GM13977 (cell line): Measurements from ENCODE around the gene TMEM123.

Experiments used
- DNase-seq: peaks from one replicate; pipeline ENCODE4 v3.0.0; 2012; ENCODE audit warnings: low spot score
- in situ Hi-C: fragments of 300-500 bp; cut with MboI; formaldehyde crosslinking; loops from one replicate; pipeline ENCODE4 v1.12.0; 2022; ENCODE audit warnings: low sequenced_read_pairs, low pct_unique_long_range_greater_than_20kb, mixed read lengths, inconsistent platforms; ENCODE audit not compliant: unreplicated experiment
- TF ChIP-seq, protein P1 (sequence below): IDR thresholded peaks from 2 replicates; pipeline ENCODE4 v1.5.1; 2012; ENCODE audit warnings: mild to moderate bottlenecking, control low read depth; ENCODE audit not compliant: insufficient read depth; ENCODE audit errors: extremely low read depth, missing control alignments

TMEM123 gene

DNA sequence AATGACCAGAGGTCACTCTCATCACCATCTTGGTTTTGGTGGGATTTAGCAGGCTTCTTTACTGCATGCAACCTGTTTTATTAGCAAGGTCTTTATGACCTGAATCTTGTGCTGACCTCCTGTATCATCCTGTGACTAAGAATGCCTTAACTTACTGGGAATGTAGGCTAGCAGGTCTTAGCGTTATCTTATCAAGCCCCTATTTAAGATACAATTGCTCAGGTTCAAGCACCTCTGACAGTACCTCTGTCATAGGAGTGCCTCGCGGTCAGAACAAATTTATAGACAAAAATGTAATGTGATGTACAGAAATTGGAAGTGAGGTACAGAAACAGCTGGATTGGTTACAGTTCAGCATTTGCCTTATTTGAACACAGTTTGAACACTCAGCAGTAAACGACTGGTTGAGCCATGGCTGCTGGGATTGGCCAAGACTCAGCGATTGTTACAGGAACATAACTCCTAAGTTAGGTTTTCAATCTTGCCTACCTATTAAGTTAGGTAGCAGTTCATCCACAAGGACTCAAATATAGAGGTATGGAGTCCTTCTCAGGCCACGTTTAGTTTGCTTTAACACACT lies 16.1 kb upstream of the TMEM123 start:
- TF ChIP-seq, protein P1, sequence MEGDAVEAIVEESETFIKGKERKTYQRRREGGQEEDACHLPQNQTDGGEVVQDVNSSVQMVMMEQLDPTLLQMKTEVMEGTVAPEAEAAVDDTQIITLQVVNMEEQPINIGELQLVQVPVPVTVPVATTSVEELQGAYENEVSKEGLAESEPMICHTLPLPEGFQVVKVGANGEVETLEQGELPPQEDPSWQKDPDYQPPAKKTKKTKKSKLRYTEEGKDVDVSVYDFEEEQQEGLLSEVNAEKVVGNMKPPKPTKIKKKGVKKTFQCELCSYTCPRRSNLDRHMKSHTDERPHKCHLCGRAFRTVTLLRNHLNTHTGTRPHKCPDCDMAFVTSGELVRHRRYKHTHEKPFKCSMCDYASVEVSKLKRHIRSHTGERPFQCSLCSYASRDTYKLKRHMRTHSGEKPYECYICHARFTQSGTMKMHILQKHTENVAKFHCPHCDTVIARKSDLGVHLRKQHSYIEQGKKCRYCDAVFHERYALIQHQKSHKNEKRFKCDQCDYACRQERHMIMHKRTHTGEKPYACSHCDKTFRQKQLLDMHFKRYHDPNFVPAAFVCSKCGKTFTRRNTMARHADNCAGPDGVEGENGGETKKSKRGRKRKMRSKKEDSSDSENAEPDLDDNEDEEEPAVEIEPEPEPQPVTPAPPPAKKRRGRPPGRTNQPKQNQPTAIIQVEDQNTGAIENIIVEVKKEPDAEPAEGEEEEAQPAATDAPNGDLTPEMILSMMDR, result no peak
- in situ Hi-C loops, result no loop called here
- DNase-seq, result no peak

DNA sequence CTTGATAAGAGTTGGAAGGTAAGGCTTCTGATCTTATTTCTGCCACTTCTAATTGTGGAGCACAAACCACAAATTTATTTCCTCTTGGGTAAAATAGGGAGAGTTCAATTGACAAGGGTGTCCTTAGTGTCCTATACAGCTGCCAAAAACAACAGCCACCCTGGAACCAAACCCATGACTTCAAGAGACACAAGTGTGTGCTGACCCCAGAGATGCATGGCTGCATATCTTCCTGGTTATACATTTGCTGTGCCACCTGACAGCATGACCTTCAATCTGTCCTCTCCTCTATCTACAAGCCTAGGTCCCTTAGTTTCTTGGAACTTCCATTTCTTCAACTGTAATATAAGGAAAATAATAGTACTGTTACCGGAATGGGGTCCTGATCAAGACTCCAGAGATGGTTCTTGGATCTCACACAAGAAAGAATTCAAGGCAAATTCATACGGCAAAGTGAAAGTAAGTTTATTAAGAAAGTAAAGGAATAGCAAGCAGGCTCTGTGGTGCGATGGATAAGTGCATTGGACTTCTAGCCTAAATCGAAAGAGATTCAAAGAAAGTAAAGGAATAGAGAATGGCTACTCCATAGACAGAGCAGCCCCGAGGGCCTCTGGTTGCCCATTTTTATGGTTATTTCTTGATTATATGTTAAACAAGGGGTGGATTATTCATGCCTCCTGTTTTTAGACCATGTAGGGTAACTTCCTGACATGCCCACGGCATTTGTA lies 15.5 kb upstream of the TMEM123 start:
- no peak for DNase-seq
- in situ Hi-C loops, result no loop called here

GRCh38 chr11:102467080-102467708 lies 14.6 kb upstream of the TMEM123 start:
- in situ Hi-C loops, result no loop called here
- TF ChIP-seq, protein P1, result no peak
- no peak for DNase-seq

More for the DNA sequence above, 15.5 kb upstream of the TMEM123 start:
- TF ChIP-seq, protein P1, result no peak

DNA sequence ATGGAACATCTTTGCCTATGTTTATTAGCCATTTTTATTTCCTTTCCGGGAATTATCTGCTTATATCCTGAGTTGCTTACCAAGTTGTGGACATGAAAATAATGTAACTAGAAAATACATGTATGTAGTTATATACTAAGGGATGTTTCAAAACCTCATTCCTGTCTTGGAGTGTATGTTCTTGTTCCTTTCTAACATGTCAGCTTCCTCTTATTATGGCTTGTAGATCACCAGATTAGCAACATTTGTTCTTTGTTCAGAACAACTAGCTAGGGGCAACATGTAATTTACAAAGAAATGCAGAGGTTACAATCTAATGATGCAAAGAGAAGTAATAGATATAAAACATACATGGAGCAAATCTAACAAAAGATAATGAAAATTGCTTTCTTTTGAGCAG lies 13.1 kb upstream of the TMEM123 start:
- no peak for DNase-seq
- TF ChIP-seq, protein P1, result no peak
- in situ Hi-C loops, result no loop called here

DNA sequence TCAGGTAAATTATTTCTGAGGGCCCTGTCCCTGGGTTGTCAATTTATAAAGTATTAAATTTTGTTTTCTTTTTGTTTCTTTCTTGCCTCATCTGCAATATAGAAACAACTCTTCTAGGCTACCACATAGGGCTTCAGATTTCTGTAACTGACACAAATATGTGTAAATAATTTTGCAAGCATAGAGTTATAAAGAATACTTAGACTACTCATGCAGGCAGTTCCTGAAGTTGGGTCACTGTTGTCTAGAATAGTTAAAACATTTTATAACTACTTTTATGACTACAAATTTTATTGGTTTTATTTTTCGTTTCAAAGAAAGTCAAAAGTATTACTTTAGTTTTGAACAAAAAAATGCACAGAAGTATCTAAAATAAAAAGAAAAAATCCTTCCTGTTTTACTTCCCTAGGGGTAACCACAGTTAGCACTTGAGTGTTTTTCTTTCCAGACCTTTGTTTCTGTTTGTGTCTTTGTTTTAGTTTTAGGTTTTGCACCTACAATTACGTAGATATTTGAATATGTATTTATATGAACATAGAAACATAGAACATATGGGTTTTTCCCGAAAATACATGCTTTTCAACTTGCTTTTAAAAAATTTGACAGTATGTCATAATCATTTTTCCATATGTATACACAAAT lies 12.4 kb upstream of the TMEM123 start:
- in situ Hi-C loops, result no loop called here
- no peak for DNase-seq
- TF ChIP-seq, protein P1, result no peak

DNA sequence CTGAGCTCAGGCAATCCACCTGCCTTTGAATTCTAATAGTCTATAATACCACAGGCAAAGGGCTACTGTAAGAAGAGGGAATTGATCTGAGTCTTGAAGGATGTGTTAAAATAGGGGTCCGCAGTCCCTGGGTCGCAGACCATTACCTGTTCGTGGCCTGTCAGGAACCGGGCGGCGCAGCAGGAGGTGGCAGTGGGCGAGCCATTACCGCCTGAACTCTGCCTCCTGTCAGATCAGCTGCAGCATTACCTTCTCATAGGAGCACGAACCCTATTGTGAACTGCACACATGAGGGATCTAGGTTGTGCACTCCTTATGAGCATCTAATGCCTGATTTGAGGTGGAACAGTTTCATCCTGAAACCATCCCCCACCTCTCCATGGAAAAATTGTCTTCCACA lies 11.5 kb upstream of the TMEM123 start:
- TF ChIP-seq, protein P1, result no peak

More for the DNA sequence above, 11.5 kb upstream of the TMEM123 start:
- no peak for DNase-seq
- in situ Hi-C loops, result no loop called here
